Stimulated activated CD8-positive, alpha-beta memory T cell treated with anti-CD3 and anti-CD28 coated beads, Interleukin-12 subunit alpha, Interleukin-12 subunit beta, amount 100 ng/mL, for 4 hours (primary cell): ENCODE results near the gene DDX41.
"Not testable (repeated sequence)": the region's sequence is repeated elsewhere in the genome, so short reads cannot be mapped to it uniquely, and the experiment has no call there.

ENCODE experiments used
- DNase-seq: peaks from one replicate; pipeline ENCODE4 v3.0.0-alpha.2; 2020; ENCODE audit warnings: low read depth

The DDX41 gene

DNA sequence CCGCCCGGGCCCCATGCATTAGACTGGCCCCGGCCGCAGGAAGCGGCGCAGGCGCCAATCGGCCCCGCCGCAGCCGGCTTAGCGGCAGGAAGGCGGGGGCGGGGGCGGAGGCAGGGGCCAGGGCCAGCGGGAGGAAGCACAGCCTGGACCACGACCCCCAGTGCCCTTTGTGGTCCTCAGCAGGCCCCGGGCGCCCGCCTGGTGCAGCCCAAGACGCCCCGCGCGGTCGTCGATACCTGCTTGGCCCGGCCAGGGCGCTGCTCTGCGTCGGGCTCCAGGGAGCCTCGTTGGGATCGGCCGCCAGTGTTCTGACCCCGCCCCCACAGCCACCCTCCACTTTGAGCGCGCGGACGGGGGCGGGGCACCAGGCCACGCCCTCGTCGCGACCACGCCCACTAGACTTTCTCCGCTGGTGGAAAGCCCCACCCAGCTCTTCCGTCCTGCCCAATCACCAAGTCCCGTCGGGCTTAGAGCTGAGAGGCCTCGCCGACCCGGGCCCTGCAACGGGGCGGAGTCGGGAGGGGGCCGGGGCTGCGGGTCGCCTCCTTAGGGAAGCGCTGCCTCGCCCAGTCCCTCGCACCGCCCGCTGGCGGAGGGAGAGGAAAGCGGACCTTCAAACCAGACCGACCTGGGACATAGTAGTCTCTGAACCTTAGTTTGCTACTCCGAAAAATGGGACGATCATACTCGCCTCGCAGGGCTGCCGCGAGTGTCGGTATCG lies 19.3 kb downstream of the DDX41 start, which contains the start of gene PDLIM7:
Gene PDLIM7, minus strand, starts transcription at position 313 of the 721 bp plus-strand sequence. CDS start 1,092 bp downstream, outside the sequence.
- DNase-seq: peak; percentile 86

DNA sequence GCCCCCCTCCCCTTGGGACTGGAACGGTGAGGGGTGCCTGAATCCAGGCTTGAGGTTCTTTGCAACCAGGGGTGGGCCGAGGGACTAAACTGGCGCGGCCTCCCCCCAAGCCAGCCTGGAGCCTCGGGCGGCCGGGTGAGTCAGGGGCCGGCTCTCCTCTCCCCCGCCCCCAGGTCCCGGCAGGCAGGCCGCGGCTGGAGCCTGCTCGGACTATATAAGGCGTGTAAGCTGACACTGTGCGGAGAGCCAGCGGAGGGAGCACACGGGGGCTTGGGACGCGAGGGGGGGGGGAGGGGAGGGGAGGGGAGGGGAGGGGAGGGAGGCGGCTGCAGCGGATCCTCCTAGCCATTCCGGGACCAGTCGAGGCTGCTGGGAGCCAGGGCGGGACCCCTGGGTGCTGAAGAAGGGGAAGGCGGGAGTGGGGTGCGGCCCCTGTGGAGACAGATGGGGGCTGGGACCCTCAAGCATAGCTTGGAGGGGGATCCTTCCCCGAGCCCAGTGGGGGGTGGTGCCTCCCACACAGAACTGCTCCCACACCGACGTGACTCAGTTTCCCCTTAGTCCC lies 20.0 kb downstream of the DDX41 start:
- no peak for DNase-seq

DNA sequence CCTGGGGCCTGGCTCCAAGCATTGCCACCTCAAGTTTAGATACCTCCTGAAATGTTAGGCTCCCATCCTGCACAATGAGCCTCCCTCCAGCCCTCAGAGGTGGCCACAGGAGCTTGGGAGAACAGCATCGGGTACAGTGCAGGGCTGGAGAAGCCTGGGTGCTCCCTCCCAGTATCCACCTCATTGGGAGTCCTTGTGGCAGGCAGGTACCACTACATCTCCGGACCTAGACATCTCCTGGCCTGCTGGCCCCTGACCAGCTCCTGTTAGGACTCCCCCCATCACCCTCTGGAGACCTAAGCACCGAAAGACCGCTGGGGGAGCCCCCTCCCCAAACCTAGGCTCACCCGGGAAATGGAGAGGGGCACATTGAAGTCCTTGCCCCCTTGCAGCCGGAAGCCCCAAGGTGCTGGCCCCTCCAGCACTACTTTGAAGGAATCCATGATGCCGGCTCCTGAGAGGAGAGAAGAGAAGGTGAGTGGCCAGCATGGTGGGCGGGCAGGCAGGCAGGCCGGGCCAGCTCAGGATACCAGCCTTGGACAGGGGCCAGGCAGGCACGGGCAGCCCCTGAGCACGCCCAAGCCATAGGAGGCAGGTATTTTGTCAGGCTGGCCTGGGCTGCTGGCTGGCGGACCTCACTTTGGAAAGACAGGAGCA lies 20.6 kb downstream of the DDX41 start:
- no peak for DNase-seq

DNA sequence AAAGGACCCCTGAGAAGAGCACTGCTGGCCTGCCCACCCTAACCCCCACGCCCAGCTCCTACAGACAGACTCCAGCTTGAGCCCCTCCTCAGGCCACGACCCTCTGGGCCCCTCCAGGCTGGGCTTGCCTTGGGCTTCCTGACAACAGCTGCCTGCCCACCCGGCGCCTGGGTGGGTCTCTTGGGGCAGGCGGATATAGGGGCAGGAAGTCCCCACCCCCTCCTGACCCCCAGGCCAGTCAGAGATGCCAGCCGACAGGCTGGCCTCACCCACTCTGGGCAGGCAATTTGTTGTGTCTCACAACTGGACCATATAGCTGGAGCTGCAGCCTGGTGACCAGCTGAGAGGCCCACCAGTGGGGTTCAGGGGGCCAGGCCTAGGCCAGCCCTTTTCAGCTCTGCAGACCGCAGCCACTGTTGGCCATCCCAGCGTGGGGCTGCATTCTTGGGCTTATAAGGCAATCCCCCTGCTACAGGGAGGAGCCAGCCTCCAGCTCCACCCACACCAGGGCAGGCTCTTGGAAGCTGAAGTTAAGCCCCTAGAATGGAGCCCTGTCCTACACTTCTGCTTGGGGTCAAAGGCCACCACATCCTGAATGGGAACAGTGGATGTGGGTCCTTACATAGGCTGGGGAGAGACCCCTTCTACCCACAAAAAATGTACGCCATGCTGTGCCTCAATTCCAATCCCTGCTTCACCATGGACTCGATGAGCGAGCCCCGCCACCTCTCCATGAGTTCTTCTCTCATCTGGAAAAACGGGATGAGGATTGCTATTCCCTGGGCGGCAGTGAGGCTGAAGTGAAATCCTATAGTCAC lies 21.3 kb downstream of the DDX41 start:
- DNase-seq: no peak

DNA sequence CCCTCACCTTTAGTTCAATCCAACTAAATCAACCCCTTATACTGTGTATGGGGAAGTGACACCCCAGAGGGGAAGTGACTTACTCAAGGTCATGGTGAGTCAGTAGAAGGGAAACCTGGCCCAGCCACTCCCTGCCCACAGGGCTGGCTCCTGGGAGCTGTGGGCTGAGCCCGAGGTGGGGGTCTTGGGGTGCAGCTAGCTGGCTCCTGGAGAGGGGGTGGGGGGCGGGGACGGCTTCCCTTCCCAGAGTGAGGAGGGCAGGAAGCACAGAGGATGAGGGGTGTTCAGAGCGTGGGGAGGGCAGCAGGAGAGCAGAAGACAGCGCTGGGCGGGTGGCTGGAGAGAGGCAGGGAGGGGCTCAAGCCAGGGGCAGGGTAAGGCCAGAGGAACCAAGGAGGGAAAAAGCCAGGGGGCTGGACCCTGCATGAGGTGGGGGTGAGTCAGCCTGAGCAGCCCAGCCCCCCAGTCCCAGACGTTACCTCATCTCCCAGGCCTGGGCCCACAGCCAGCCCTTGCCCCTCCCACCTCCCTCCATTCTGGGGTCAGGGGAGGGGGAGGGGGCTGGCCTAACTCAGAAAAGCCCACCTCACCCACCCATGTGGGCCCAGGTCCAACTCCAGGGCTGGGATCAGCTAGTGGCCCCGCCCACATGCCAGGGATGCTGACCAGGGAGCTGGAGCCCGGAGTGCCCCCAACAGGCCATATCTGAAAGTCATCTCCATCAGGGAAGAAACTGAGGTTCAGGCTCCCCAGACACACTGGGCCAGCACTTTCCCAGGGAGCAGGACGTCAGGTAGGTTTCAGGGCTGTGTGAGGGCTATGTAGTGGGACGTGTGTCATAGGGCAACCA lies 22.2 kb downstream of the DDX41 start:
- no peak for DNase-seq

DNA sequence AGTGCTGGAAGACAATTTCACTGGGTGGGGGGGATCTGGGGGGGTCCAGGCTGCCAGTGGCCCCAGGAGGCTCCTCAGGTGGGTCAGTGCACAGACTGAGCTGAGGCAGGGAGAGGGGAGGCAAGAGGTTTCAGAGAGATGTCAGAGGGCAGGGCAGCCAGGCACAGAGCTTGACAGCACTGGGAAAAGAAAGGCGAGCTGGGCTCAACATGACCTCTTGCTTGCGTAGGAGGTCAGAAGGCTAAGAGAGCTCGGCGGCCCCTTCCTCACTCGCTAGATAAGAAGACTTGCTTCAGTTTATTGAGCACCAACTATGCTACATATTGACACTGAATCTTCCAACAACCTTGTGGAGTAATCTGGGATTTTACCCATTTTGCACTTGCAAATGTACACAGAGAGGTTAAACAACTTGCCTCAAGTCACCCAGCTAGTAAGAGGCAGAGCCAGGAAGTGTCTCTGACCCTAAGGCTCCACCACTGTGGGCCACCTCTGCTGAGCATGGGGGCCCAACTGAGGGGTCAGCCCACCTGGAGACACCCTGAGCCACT lies 22.9 kb downstream of the DDX41 start:
- no peak for DNase-seq

DNA sequence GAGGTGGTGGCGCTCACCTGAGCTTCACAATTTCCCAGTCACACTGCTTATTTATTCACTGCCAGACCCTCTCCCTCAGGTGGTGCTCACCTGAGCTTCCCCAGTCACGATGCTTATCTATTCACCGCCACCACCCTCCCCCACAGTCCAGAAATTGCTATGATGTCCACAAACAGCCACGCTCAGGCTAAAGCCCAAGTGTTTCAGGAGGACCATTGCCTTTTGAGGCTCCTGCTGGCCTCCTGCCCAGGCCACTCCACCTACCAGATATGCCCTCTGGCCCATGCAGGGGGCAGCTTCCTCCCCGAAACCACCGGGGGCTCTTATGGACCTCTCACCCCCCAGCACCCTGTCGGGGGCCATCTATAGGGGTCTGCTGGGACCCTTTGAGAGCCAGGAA lies 23.9 kb downstream of the DDX41 start:
- no peak for DNase-seq

DNA sequence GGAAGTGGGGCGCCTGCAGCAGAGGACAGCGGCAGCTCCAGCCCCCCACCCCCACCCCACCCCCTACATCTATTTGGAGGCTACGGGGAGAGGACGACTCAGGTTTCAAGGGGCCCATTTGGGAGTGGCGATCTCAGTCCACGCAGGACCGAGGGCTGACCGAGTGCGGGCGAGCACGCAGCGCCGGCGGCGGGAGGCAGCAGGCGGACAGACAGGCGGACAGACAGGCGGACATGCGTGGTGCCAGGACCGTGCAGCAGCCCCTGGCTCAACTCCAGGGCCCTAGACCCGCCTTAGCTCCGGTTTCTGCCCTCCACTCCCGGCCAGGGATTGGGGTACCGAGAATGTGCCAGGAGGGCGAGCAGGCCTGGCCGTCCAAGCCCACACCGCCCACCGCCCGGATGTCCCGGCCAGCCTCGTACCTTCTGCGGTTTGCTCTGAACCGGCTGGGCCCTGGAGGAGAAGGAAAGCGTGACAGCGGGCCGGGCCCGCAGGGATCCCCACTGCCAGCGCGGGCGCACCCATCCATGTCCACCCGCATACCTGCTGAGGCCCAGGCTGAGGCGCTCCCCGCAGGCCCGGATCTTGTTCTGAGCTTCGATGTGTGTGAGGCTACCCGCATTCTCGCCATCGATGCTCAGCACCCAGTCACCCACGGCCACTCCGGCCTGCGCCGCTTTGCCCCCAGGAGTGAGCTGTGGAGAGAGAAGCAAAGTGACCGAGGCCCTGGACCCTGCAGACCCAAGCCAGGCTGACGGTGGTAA lies 24.6 kb downstream of the DDX41 start:
- DNase-seq: no peak

DNA sequence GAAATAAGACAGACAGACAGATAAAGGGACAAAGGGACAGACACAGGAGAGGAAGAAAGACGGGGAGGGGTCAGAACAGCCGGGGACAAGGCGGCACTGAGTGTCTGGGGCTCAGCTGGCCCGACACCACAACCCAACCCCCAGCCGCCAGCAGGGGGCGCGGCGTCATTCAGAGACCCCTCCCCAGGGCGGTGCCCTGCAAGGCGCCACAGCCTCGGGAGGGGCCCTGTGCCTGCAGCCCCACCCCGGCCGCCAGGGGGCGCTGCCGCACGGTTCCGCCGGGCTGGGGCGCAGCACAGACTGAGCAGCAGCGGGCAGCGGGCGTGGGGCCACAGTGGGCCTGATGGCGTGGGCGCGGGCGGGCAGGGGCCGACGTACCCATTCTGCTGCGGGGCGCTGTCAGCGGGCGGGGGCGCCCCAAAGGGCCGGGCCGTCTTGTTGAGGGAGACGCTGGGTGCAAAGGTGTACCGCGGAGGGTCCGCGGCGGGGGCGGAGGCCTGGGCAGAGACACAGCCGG lies 25.3 kb downstream of the DDX41 start:
- DNase-seq: no peak

DNA sequence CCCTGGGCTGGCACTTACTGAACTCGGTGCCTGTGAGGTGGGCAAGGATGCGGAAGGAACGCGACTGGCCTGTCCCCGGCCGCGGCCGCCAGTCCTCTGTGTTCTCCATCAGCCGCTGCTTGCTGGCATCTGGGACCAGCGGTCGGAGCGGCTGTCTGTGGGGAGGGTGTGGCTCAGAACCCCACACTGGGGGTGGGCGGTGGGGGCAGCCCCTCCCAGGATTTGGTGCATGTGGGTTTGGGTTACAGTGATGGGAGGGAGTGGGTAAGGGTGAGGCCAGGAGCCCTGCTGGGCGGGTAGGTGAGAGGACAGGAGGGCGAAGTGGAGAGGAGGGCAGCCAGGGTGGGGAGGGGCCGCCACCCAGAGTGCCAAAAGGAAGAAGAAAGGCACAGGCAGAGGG lies 25.8 kb downstream of the DDX41 start:
- DNase-seq: no peak

DNA sequence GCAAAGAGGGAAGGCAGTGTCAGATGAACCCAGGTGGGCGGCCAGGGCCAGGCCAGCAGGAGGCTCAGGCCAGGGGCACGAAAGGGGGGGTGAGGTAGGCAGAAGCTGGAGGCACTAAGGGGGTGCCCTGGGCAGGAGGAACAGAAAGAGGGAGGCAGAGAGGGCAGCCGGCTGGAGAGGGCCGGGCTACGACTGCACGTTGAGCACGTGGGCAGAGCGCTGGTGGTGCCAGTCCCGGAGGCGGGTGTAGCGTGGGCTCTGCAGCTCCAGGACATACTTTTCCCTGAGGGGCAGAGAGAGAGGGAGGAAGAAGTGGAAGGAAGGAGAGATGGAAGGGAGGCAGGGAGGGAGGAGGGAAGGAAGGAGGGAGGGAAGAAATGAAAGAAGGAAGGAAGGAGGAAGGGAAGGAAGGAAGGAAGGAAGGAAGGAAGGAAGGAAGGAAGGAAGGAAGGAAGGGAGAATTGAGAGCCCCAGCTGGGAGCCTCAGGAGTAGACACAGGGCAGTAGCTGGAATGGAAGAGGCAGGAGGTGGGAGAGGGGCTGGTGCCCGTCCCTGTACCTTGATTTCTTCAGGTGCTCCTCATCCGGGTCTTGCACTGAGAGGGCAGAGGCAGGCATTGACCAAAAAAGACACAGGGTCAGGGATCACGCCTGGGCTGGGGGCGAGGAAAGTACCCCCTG lies 26.3 kb downstream of the DDX41 start:
- no peak for DNase-seq

DNA sequence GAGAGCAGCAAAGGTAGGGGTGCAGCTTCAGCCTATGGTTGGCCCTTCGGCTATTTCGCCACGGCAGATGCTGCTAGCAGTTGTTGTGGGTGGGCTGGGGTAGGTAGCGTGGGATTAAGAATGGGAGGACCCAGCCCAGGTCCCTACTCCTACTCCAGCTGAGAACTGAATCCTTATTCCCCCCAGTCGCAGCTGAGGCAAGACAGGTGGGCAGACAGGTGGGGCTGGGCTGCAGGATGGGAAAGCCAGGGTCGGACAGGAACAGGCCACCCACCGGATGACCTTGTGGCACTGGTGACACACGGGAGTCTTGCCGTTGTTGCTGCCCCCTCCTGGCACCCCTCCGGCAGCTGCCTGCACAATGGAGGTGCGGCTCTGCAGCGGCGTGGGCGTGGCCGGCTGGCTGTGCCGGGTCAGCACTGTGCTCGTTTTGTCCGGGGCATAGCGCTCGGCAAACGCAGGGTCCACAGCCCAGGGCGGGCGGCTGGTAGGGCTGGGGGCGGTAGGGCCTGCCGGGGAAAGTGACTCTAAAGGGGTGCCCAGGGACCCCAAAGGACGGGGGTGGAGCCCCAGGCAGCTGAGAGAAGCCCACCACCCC lies 27.5 kb downstream of the DDX41 start:
- DNase-seq: no peak

DNA sequence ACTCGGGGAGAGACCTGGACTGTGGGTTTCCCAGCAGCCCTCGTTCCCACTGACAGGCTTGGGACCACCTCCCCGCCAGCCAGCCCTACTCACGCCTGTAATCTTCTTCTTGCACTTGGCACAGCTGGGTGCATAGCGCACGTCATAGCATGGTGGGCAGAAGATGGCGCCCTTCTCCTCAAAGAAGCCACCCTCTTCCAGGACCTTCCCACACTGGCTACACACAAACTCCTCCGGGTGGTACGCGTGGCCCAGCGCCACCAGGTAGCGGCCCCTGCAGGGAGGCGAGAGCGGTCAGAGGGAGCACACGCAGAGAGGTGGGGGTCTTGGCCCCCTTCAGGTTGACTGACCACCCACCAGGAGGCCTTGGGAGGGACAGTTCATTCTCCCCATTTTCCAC lies 28.8 kb downstream of the DDX41 start:
- DNase-seq: no peak

DNA sequence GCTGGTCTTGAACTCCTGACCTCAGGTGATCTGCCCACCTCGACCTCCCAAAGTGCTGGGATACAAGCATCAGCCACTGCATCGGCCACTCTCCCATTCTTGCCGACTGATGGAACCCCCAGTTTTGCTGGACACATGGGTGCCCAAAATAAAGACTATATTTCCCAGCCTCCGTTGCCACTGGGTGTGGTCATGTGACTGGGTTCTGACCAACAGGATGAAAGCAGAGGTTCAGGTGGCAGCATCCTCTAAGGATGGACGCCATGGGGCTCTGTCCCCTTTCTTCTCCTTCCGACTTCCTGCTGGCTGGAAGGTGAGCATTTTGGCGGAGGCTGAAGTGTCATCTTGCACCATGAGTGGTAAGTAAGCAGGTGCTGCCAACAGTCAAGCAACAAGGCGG lies 29.6 kb downstream of the DDX41 start:
- DNase-seq: no peak

DNA sequence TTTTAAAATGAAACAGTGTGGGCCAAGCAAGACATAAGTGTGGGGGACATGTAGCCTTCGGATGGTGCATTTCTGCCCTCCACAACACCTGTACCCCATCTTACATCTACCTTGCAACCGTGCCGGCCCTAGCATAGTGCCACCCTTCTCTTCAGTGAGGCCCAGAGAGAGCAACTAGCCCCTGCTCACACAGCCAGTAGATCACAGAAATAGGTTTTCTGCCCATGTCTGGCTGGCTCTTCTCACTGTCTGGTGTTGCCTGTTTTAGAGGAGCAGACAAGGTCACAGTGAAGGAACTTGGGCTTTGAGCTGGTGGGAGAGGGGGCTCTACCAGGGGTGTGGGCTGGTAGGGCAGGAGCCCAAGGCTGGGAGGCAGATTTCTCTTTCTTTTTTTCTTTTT lies 30.5 kb downstream of the DDX41 start:
- no peak for DNase-seq

DNA sequence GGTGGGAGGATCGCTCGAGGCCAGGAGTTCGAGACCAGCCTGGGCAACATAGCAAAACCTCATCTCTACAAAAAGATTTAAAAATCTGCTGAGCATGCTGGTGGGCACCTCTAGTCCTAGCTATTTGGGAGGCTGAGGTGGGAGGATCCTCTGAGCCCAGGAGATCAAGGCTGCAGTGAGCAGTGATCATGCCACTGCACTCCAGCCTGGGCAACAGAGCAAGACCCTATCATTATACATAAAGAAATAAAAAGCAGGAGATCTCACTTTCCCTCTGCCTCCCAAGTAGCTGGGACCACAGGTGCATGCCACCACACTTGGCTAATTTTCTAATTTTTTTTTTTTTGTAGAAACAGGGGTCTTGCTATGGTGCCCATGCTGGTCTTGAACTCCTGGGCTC lies 31.0 kb downstream of the DDX41 start:
- DNase-seq: not testable (repeated sequence)

DNA sequence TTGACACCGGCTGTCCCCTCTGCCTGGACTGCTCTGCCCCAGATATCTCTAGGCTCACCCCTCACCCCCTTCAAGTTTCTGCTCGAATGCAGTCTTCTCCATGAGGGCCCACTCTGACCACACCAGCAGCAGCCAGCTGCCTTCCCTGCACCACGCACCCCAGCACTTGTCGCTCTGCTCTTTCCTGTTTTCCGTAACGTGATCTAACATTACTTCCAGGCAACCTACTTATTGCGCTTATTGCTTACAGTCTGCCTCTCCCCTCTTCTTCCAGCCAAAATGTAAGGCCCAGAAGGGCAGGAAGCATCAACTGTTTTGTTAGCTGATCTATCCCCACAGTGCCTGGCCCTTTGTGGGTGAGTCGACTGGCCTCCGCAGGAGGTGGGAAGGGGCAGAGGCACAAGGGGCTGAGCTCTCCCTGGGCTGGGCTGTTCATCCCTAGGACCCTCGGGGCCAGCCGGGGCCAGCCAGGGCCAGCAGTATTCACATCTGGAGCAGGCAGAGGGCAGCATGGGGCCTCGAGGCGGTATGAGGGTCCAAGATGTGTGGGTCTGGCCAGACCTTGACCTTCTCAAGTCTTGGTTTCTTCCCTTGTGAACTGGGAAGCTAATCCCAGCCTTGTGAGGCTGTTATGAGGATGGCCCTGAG lies 31.7 kb downstream of the DDX41 start:
- no peak for DNase-seq

DNA sequence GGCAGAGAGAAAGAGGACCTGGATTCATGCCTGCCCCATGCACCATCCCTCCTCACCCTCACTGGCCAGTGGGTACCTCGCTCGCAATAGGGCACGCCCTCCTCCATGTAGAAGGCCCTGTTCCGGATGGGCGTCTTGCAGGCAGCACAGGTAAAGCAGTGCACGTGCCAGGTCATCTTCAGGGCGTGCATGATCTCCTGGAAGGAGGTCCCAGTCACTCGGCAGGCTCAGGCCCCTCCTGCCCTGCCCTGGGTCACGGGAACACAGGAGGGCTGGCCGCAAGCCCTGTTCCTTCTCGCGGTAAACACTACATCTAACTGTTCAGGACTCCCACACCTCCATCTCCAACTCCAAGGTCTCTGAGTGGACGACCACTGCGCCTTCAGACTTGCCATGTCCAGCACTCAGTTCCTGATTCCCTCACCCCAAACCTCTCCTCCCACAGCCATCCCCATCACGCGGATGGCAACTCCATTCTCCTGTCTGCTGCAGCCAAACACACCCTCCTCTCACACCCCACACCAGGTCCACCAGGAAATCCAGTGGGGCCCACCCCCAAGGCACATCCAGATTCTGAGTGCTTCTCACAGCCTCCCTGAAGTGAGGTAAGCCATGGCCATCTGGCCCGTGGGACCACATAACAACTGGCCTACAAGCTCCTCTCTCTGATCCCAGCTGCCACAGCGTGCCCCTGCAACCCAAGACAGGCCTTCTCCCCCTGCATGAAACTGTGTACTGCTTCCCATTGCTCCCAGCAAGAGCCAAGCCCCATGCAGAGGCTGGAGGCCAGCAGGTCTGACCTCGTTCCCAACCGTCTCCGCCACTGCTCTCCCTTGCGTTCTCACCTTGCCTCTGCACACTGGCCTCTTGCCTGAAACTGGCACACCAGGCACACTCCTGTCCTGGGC lies 32.5 kb downstream of the DDX41 start:
- no peak for DNase-seq
